Esophagus muscularis mucosa (tissue), 4 donors: Measurements from ENCODE around the gene ATE1. TPM values are rescaled to one million over a fixed set of nuclear protein-coding genes. Genes with fewer than 3 reads are reported as not detected.

Experiments used
- DNase-seq: peaks from one replicate; pipeline ENCODE4 v3.0.0-alpha.2; 2017; ENCODE audit errors: extremely low spot score
- H3K27ac ChIP-seq, 4 donors: fragments of 200-600 bp; sonication (generic); replicated peaks in 1 of 4; 1 replicate in 3 of 4; 2 replicates in 1 of 4; pipeline ENCODE4 v1.5.1; 2016 to 2019; ENCODE audit warnings: mild to moderate bottlenecking in 1 of 4
- H3K27me3 ChIP-seq, 4 donors: fragments of 200-600 bp; sonication (generic); one replicate each; pipeline versions ENCODE4 v1.5.1 to v1.6.0; 2016 to 2019
- H3K36me3 ChIP-seq, 4 donors: fragments of 200-600 bp; sonication (generic); one replicate each; pipeline ENCODE4 v1.5.1; 2016 to 2019
- H3K4me1 ChIP-seq, 4 donors: fragments of 200-600 bp; sonication (generic); one replicate each; pipeline ENCODE4 v1.5.1; 2016 to 2019
- H3K4me3 ChIP-seq, 4 donors: fragments of 200-600 bp; sonication (generic); 1 replicate in 2 of 4; 2 replicates in 2 of 4; pipeline ENCODE4 v1.5.1; 2016 to 2019; ENCODE audit warnings: mild to moderate bottlenecking in 4 of 4, moderate library complexity in 1 of 4
- H3K9me3 ChIP-seq, 4 donors: fragments of 200-600 bp; sonication (generic); 1 replicate in 3 of 4; 2 replicates in 1 of 4; pipeline ENCODE4 v1.5.1; 2016 to 2019
- EP300 ChIP-seq: sonication (generic); formaldehyde crosslinking; IDR thresholded peaks from one replicate; pipeline ENCODE4 v1.6.1; 2017; ENCODE audit warnings: antibody characterized with exemption
- POLR2A ChIP-seq: fragments of 450-650 bp; IDR thresholded peaks from one replicate; pipeline ENCODE4 v1.6.1; 2017; ENCODE audit warnings: antibody characterized with exemption, moderate library complexity, mild to moderate bottlenecking, low read depth
- POLR2AphosphoS5 ChIP-seq, 2 donors: sonication (generic); formaldehyde crosslinking; IDR thresholded peaks; one replicate each; pipeline ENCODE4 v1.6.1; 2017; ENCODE audit warnings: antibody characterized with exemption in 2 of 2
- WGBS: methylation state at CpG from one replicate; pipeline ENCODE4 v1.1.5; 2018; 5-methylcytosine and 5-hydroxymethylcytosine counted together
- intact Hi-C: fragments of 100-400 bp; cut with DNase I; formaldehyde crosslinking; loops from one replicate; pipeline ENCODE4 v1.15.1; 2023
- total RNA-seq, 4 donors: library from RNA; depleted of rRNA; stranded (reverse); fragments of >200 nt; gene quantifications; one replicate each; pipeline versions ENCODE4 v1.1.0 to v1.2.1, GENCODE V29; 2016
- TF ChIP-seq, protein P1 (sequence below), 3 experiments: fragments of 200-600 bp in 2 of 3; fragments of 450-650 bp in 1 of 3; sonication (generic) in 2 of 3; IDR thresholded peaks; one replicate each; pipeline ENCODE4 v1.5.1; 2017 to 2019; ENCODE audit warnings: antibody characterized with exemption in 3 of 3, mild to moderate bottlenecking in 2 of 3, moderate library complexity in 1 of 3

ATE1 gene
- total RNA-seq, 4 donors from 2014 or later, result 27.8 to 29.5 (median 28.4) TPM

DNA sequence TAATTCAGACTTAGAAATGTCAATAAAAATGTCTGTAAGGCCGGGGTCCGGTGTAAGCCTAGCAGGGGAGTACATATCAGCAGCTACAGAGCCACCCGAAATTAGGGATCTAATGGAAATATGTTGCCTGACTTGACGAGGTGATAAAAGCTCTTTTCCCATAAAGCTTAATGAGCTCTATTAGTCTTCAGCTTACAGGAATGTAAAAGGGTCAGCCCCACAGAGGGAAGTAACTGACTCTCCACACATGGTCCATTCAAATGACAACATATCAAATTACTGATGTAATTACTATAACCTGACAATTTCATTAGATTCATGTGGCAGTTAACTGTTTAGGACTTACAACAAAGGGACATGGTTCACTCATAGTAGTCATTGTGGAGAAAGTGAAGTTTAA lies 62.3 kb downstream of the ATE1 start:
- Histone ChIP-seq H3K36me3 (peaks cover 0 to 31% (median 17%) of the 10 kb centered on the region in 4 donors), H3K4me1 (no peaks in the 10 kb centered on the region), H3K27ac (no peak overlapping the region), H3K9me3 (no peaks in the 10 kb centered on the region), H3K27me3 (no peaks in the 10 kb centered on the region), H3K4me3 (no peak overlapping the region)
- TF ChIP-seq POLR2AphosphoS5 (IDR thresholded peaks at IDR 0.05), result no peak
- TF ChIP-seq, protein P1, sequence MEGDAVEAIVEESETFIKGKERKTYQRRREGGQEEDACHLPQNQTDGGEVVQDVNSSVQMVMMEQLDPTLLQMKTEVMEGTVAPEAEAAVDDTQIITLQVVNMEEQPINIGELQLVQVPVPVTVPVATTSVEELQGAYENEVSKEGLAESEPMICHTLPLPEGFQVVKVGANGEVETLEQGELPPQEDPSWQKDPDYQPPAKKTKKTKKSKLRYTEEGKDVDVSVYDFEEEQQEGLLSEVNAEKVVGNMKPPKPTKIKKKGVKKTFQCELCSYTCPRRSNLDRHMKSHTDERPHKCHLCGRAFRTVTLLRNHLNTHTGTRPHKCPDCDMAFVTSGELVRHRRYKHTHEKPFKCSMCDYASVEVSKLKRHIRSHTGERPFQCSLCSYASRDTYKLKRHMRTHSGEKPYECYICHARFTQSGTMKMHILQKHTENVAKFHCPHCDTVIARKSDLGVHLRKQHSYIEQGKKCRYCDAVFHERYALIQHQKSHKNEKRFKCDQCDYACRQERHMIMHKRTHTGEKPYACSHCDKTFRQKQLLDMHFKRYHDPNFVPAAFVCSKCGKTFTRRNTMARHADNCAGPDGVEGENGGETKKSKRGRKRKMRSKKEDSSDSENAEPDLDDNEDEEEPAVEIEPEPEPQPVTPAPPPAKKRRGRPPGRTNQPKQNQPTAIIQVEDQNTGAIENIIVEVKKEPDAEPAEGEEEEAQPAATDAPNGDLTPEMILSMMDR (IDR thresholded peaks at IDR 0.05), result no peak
- no peak for TF ChIP-seq POLR2A
- no peak for TF ChIP-seq EP300
- 89% methylated on average over 4 of the region's 4 CpGs for WGBS
- intact Hi-C loops, result no loop called here
- DNase-seq, result no peak

DNA sequence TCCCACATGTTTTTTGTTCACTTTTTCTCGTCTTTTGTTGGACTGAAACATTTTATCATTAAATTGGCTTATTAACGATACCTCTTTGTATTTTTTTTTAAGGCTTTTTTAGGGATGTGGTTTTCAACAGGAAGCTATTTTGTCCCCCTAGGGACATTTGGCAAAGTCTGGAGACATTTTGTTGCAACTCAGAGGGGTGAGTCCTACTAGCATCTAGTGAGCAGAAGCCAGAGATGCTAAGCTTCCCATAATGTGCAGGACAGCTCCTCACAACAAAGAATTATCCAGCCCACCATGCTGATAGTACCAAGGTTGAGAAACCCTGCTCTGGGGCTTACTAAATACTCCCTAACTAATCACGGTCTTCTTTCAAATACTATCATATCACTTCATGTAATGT lies 63.2 kb downstream of the ATE1 start:
- intact Hi-C loops, result no loop called here
- H3K27me3 ChIP-seq, result no peaks in the 10 kb centered on the region
- no peak overlapping the region for H3K4me3 ChIP-seq
- TF ChIP-seq, protein P1 (IDR thresholded peaks at IDR 0.05), result no peak
- TF ChIP-seq POLR2A, result no peak
- no peak for TF ChIP-seq POLR2AphosphoS5 (IDR thresholded peaks at IDR 0.05)
- TF ChIP-seq EP300, result no peak
- peaks cover 0 to 32% (median 15%) of the 10 kb centered on the region in 4 donors for H3K36me3 ChIP-seq
- H3K27ac ChIP-seq, result no peak overlapping the region
- no peaks in the 10 kb centered on the region for H3K4me1 ChIP-seq
- 86% methylated on average over 3 of the region's 3 CpGs for WGBS
- DNase-seq, result no peak
- H3K9me3 ChIP-seq, result no peaks in the 10 kb centered on the region

DNA sequence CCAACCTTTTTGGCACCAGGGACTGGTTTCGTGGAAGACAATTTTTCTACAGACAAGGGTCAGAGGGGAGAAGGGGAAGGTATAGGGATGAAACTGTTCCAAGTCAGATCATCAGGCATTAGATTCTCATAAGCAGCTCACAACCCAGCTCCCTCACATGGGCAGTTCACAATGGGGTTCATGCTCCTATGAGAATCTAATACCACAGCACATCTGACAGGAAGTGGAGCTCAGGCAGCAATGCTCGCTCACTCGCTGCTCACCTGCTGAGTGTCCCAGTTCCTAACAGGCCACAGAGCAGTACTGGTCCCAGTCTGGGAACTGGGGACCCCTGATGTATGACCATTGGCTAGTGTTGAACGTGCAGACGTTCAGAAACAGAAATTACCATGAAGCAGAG lies 63.7 kb downstream of the ATE1 start:
- H3K4me1 ChIP-seq, result no peaks in the 10 kb centered on the region
- peaks cover 0 to 31% (median 10%) of the 10 kb centered on the region in 4 donors for H3K36me3 ChIP-seq
- WGBS, result 97% methylated on average over 5 of the region's 5 CpGs
- no peak overlapping the region for H3K27ac ChIP-seq
- no peak for DNase-seq
- no peak overlapping the region for H3K4me3 ChIP-seq
- no peaks in the 10 kb centered on the region for H3K27me3 ChIP-seq
- TF ChIP-seq POLR2A (no peak), EP300 (no peak), POLR2AphosphoS5 (IDR thresholded peaks at IDR 0.05) (no peak)
- TF ChIP-seq, protein P1 (IDR thresholded peaks at IDR 0.05), result no peak
- intact Hi-C loops, result no loop called here
- H3K9me3 ChIP-seq, result no peaks in the 10 kb centered on the region

DNA sequence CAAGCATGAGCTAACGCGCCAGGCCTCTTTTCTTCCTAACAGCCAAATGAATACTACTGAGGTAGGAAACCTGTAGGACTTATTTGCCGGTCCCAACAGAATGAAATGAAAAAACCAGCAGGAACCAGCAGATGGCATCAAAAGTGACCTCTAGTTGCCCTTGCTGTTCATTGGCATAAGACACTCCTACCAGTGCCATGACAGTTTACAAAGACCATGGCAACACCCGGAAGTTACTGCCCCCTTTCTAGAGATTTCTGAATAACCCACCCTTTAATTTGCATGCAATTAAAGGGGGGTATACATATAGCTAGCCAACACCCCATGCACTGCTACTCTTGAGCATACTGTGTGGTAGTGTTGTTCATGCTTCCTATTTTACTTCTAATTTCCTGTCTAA lies 65.2 kb downstream of the ATE1 start:
- TF ChIP-seq POLR2AphosphoS5 (IDR thresholded peaks at IDR 0.05) (no peak), EP300 (no peak), POLR2A (no peak)
- TF ChIP-seq, protein P1 (IDR thresholded peaks at IDR 0.05), result no peak
- no peak overlapping the region for H3K27ac ChIP-seq
- H3K27me3 ChIP-seq, result no peaks in the 10 kb centered on the region
- no peak for DNase-seq
- WGBS, result 95% methylated on average over 4 of the region's 4 CpGs
- H3K4me1 ChIP-seq, result no peaks in the 10 kb centered on the region
- H3K4me3 ChIP-seq, result no peak overlapping the region
- H3K9me3 ChIP-seq, result no peaks in the 10 kb centered on the region
- peaks cover 0 to 30% (median 2%) of the 10 kb centered on the region in 4 donors for H3K36me3 ChIP-seq
- intact Hi-C loops, result no loop called here

DNA sequence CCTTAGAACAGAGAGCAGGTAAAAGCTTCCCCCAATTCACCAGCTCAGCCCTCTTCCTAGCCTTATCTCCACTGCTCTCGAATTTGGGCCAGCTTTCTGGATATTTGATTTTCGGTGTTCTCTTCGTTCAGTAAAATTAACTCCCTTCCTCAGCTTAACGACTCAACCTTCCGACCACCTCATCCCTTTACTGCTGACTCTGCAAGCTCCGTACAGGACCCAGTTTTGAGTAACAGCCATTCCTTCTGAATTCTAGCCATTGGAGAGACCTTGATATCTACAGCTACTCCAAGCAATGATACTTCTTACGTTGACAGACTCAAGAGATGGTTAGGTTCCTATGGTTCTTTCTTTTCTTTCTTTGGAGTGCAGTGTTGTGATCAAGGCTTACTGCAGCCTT lies 65.8 kb downstream of the ATE1 start:
- no peaks in the 10 kb centered on the region for H3K9me3 ChIP-seq
- peaks cover 0 to 30% (median 5%) of the 10 kb centered on the region in 4 donors for H3K36me3 ChIP-seq
- H3K4me3 ChIP-seq, result no peak overlapping the region
- intact Hi-C loops, result no loop called here
- TF ChIP-seq POLR2A, result no peak
- TF ChIP-seq EP300, result no peak
- TF ChIP-seq, protein P1 (IDR thresholded peaks at IDR 0.05), result no peak
- TF ChIP-seq POLR2AphosphoS5 (IDR thresholded peaks at IDR 0.05), result no peak
- H3K4me1 ChIP-seq, result no peaks in the 10 kb centered on the region
- WGBS, result 96% methylated on average over 7 of the region's 7 CpGs
- H3K27me3 ChIP-seq, result no peaks in the 10 kb centered on the region
- no peak for DNase-seq
- no peak overlapping the region for H3K27ac ChIP-seq
